Stromal cell of bone marrow (primary cell): ENCODE data around the gene KBTBD13.
"Not testable (repeated sequence)": the region's sequence is repeated elsewhere in the genome, so short reads cannot be mapped to it uniquely, and the experiment has no call there.

Source experiments
- DNase-seq: peaks from one replicate; pipeline ENCODE4 v3.0.0-alpha.2; 2012; ENCODE audit warnings: low read depth

The KBTBD13 gene

GRCh38 chr15:65069779-65070546 lies 6.6 kb upstream of the KBTBD13 start:
- DNase-seq = no peak

GRCh38 chr15:65071381-65071811 lies 5.2 kb upstream of the KBTBD13 start:
- DNase-seq = no peak

- no peak for DNase-seq
These were observed 4.5 kb upstream of the KBTBD13 start for GRCh38 chr15:65072027-65072426.

- DNase-seq = no peak
These were observed 3.9 kb upstream of the KBTBD13 start for GRCh38 chr15:65072617-65073016.

- not testable (repeated sequence) for DNase-seq
These were observed 1.6 kb upstream of the KBTBD13 start for GRCh38 chr15:65074946-65075345.

- not testable (repeated sequence) for DNase-seq
These were observed 745 bp upstream of the KBTBD13 start for GRCh38 chr15:65075607-65076395.

- DNase-seq = no peak
These were observed 890 bp downstream of the KBTBD13 start for GRCh38 chr15:65077291-65077980.

- DNase-seq = no peak
These were observed 1.4 kb downstream of the KBTBD13 start for GRCh38 chr15:65077981-65078352.

GRCh38 chr15:65079580-65079979 lies 3.0 kb downstream of the KBTBD13 start:
- DNase-seq = no peak

GRCh38 chr15:65081270-65081669 lies 4.7 kb downstream of the KBTBD13 start:
- no peak for DNase-seq

- no peak for DNase-seq
These were observed 5.2 kb downstream of the KBTBD13 start for GRCh38 chr15:65081758-65082157.

GRCh38 chr15:65082303-65082953 lies 5.9 kb downstream of the KBTBD13 start:
- DNase-seq = no peak

GRCh38 chr15:65083262-65083701 lies 6.7 kb downstream of the KBTBD13 start:
- no peak for DNase-seq

- no peak for DNase-seq
These were observed 8.1 kb downstream of the KBTBD13 start for GRCh38 chr15:65084500-65085206.

- no peak for DNase-seq
These were observed 8.7 kb downstream of the KBTBD13 start for GRCh38 chr15:65085207-65085753.

GRCh38 chr15:65085990-65086679 lies 9.6 kb downstream of the KBTBD13 start:
- no peak for DNase-seq

GRCh38 chr15:65086680-65087111 lies 10.2 kb downstream of the KBTBD13 start:
- no peak for DNase-seq

- DNase-seq = no peak
These were observed 10.9 kb downstream of the KBTBD13 start for GRCh38 chr15:65087411-65087810.

GRCh38 chr15:65087873-65088642 lies 11.5 kb downstream of the KBTBD13 start:
- no peak for DNase-seq

GRCh38 chr15:65088643-65089021 lies 12.1 kb downstream of the KBTBD13 start:
- DNase-seq = no peak
